GM18517 (cell line): ENCODE measurements around the gene SLC22A5.
"Not testable (repeated sequence)": the region's sequence is repeated elsewhere in the genome, so short reads cannot be mapped to it uniquely, and the experiment has no call there.

Experiments
- ATAC-seq: cut with Tn5 transposase; IDR thresholded peaks from one replicate; pipeline ENCODE4 v1.9.1; 2021; ENCODE audit warnings: mild to moderate bottlenecking, moderate library complexity; ENCODE audit not compliant: unreplicated experiment

SLC22A5 gene

DNA sequence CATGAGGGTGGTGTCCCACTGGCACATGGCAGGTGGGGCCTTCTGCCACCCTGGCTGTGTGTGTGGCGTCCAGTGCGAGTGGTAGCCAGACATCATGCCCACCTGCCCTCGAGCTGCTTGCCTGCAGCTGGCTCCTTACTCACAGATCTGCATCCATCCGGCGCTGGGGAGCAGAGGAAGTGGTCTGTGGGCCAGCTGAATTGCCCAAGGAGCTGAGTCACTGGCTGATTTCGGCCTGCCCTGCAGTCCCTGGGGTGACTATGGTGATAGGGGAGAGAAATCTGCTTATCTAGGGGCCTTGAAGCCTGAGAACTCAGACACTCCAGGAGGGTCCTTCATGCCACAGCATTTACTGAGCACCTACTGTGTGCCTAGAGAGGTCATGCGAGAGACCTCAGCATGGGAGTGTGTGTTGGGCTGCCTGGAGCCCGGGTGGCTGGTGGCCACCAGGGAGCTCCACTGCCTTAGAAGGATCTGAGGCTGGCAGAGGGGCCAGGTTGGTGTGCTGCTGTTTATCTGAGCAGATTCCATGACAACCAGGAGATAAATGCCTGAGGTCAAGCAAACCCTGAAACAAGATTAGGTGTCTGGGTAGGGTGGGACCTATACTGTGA lies 57.1 kb downstream of the SLC22A5 start:
- peak; percentile 42 for ATAC-seq

DNA sequence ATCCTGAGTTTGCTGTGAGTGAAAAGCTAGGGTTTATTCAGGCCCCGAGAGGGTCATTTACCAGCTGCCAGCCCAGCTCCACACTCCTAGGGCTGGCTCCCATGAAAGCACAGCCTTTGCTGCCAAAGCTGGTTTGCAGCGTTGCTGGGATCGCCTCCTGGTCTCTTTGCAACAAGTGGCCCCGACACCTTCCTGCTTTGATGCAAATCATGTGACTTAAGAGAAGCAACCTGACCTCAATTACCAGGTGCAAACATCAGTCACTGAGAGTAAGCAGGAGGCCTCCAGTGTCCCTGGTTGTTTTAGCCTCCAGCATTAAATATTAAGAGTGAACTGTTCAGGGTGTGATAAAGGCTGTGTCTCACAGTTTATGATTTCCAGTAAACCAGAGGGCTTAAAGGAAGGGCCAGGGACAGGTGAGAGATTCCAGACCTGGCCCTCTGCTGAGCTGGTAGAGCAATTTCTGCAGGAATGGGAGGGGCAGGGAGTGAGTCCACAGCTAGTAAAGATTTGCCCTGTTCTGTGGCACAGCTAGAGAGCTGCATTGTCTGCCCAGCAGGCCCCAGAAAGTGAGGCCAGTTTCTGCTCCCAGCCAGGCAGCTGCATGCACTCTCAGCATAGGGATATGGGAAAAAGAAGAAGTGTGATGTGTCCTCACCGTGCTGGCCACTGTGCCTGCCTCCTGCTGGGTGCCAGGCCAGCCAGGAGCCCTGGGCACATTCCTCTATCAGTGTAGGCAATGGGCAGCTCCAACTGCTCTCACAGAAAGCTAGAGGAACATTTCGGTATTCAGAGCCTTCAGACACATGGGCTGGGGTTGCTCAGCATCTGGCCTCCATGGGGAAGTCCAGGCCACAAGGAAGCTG lies 58.0 kb downstream of the SLC22A5 start:
- no peak for ATAC-seq

GRCh38 chr5:132428147-132428482 lies 58.6 kb downstream of the SLC22A5 start:
- ATAC-seq: no peak

GRCh38 chr5:132428484-132429462 lies 59.3 kb downstream of the SLC22A5 start:
- no peak for ATAC-seq

- no peak for ATAC-seq
These were observed 60.2 kb downstream of the SLC22A5 start for GRCh38 chr5:132429463-132430440.

- ATAC-seq: no peak
These were observed 61.2 kb downstream of the SLC22A5 start for GRCh38 chr5:132430746-132431145.

- ATAC-seq: no peak
These were observed 62.1 kb downstream of the SLC22A5 start for GRCh38 chr5:132431632-132432031.

GRCh38 chr5:132433141-132433540 lies 63.6 kb downstream of the SLC22A5 start:
- no peak for ATAC-seq

DNA sequence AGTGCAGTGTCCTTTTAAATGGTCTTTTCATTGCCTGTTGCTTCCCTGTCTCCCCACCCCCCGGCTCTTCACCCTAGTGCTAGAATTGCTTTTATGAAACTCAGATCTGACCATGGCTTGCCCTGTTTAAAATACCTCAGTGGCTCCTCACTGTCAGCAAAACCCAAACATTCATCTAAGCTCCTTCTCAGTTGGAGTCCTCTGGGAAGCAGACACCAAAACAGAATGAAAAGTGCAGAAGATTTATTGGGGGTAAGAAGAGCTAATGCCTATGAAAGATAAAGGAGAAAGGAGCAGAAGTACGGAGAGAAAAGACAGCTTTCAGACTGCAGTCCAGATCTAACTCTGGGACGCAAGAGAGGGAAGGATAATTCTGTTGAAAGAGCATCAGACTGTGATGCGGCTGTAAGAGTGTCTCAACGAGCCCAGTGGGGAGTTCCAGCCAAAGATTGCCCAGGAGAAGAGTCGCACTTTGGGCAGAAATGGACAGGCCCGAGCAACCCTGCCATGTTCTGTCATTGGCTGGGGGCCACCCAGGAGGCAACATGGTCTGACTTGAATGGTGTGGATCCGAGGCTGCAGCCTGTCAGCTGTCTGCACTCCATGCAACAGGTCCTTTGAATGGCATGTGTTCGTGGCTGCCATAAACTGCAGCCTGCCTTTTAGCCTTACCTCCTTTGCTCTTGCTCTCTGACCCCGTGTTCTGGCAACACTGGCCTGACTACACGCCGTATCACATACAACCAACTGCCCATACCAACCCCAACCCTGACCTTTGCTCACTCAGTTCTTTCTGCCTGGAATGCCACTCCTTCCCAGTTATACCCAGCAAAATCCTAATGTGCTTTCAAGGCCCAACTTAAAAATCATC lies 65.1 kb downstream of the SLC22A5 start:
- no peak for ATAC-seq

DNA sequence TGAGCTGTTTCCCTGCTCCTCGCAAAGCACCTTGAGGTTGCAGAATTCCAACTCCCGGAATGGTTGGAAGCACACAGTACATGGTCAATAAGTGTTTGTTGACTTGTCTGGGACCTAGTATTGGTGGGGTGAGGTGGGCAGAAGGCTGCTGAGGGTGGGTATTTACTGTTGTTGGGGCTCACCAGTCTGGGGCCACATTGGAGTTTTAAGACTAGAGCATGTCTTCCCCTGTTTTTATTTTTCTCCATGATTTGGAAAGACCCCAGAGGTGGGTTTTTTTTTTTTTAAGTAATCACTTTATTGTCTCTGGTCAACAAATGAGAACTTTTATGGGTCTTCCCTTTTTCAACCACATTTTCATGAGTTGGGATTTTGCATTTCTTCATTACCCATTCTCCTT lies 65.9 kb downstream of the SLC22A5 start:
- ATAC-seq: no peak

DNA sequence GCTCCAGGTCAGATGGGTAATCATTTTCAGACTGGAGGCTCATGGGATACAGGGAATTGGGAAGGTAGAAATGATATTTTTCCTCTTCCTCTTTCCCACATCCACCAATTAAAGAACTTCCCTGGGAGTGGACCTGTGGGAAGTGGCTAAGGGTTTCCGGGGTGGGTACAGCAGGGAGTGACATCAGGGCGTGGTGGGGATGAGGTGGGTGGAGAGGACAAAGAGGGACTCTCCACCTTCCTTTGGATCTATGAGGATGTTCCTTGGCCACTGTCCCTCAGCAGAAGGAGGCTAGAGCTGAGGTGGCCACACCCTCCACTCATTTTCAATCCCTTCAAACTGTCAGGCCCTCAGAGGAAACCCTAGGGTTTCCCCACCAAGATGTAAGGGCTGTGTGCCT lies 66.4 kb downstream of the SLC22A5 start:
- no peak for ATAC-seq

DNA sequence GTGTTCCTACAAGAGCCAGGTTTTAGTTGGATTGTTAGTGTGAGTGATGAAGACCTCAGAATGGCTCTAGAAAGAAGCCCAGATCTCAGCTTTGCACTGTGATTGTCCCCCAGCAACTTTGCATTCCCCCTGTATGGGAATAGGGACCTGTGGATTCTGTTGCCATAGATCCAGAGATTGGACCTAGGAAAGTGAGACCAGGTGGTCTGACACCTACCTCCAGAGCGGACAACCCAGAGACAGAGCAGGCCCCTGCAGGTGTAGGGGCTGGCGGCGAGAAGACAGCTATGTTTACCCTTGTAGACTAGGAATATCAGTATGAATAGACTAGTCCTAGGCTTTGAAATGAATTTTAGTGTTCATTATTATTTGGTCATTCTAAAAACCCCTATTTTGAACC lies 67.4 kb downstream of the SLC22A5 start:
- no peak for ATAC-seq

- peak; percentile 61 for ATAC-seq
These were observed 68.2 kb downstream of the SLC22A5 start for GRCh38 chr5:132437604-132438266.

GRCh38 chr5:132438267-132438645 lies 68.7 kb downstream of the SLC22A5 start:
- ATAC-seq: not testable (repeated sequence)

DNA sequence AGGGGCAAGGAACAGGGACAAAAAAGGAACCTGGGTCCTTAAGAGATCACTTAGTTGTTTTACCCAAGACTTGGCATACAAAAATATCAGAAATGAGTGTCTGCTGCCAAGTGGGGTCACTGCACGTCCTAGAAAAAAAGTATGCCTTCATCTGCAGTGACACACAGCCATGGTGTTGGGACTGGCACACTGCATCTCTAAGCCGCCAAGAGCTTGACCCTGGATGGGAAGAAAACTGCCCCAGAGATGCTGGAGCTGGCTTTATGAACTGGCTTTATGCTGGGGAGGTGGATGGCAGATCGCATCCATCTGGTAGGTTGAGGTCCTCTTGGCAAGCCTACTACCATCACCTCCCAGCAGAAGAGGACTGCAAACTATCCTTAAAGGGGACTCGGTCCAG lies 69.4 kb downstream of the SLC22A5 start:
- no peak for ATAC-seq

GRCh38 chr5:132439521-132440089 lies 70.1 kb downstream of the SLC22A5 start:
- no peak for ATAC-seq

DNA sequence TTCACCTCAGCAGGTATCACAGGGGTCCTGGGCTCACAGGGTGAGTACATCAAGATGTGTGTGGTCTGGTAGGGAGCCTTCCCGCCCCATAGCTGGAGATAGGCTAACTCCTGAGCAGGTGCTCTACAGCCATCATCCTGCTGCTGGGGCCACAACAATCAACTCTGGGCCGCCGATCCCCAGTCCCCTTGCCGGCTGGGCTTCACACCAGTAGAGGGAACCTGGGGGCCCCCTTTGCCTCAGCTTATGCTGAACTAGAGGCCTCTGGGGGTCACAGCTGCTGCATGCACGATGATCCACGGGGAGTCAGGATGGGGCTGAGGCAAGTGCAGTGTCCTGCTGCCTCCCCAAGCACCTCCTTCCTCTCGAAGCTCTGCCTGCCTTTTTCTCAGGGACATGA lies 74.6 kb downstream of the SLC22A5 start:
- ATAC-seq: no peak
